PC-3 (cell line): ENCODE measurements around the gene SLC35A2. TPM values are rescaled to one million over a fixed set of nuclear protein-coding genes. Genes with fewer than 3 reads are reported as not detected.

Source experiments
- ATAC-seq: fragments of 200-7000 bp; cut with Tn5 transposase; 2 replicates; pipeline ENCODE4 v1.9.1; 2020; ENCODE audit warnings: mild to moderate bottlenecking, moderate library complexity
- BruUV-seq: library from RNA; stranded (reverse); fragments of 400-500 nt; replicated peaks from 2 replicates; lab custom pipeline; 2021; lab: Mats Ljungman, UMichigan
- CTCF ChIA-PET: fragments of 300-600 bp; sonication (Branson Sonifier 250); formaldehyde crosslinking; loops from one replicate; lab custom pipeline; 2022; ENCODE audit warnings: antibody characterized with exemption; lab: Charles Lee
- POLR2A ChIA-PET: fragments of 300-600 bp; sonication (Branson Sonifier 250); formaldehyde crosslinking; loops from one replicate; lab custom pipeline; 2022; ENCODE audit warnings: antibody characterized with exemption; ENCODE audit not compliant: unreplicated experiment; lab: Charles Lee
- DNase-seq: peaks from one replicate; pipeline ENCODE4 v3.0.0-alpha.2; 2015
- H2AFZ ChIP-seq: fragments of 300-600 bp; sonication (generic); 2 replicates; pipeline ENCODE4 v1.6.0; 2016; ENCODE audit warnings: antibody characterized with exemption, low read length
- H3F3A ChIP-seq: fragments of 300-600 bp; sonication (generic); one replicate; pipeline ENCODE4 v1.6.0; 2017; ENCODE audit warnings: antibody characterized with exemption, low read length, control low read depth, mild to moderate bottlenecking; ENCODE audit not compliant: unreplicated experiment
- H3K27ac ChIP-seq: fragments of 300-600 bp; sonication (generic); 2 replicates; pipeline ENCODE4 v1.5.1; 2016; ENCODE audit warnings: mild to moderate bottlenecking, low read length
- H3K27me3 ChIP-seq: fragments of 300-600 bp; sonication (generic); 2 replicates; pipeline ENCODE4 v1.6.1; 2016; ENCODE audit warnings: low read length, mixed read lengths
- H3K36me3 ChIP-seq: fragments of 300-600 bp; sonication (generic); 2 replicates; pipeline ENCODE4 v1.6.1; 2016; ENCODE audit warnings: low read depth, mixed run types, low read length, mixed read lengths
- H3K4me1 ChIP-seq: fragments of 300-600 bp; sonication (generic); 2 replicates; pipeline ENCODE4 v1.5.1; 2016; ENCODE audit warnings: low read length; ENCODE audit not compliant: insufficient read depth
- H3K4me2 ChIP-seq: fragments of 300-600 bp; sonication (generic); 2 replicates; pipeline ENCODE4 v1.6.0; 2016; ENCODE audit warnings: low read length
- H3K4me3 ChIP-seq: fragments of 300-600 bp; sonication (generic); 2 replicates; pipeline ENCODE4 v1.5.1; 2016; ENCODE audit warnings: mild to moderate bottlenecking, low read length, mixed read lengths
- H3K79me2 ChIP-seq: fragments of 300-600 bp; sonication (generic); 2 replicates; pipeline ENCODE4 v1.6.1; 2017; ENCODE audit warnings: low read length, mixed read lengths
- H3K9ac ChIP-seq: fragments of 300-600 bp; sonication (generic); 2 replicates; pipeline ENCODE4 v1.6.0; 2016; ENCODE audit warnings: mild to moderate bottlenecking, low read length
- H3K9me2 ChIP-seq: fragments of 300-600 bp; sonication (generic); replicated peaks from 2 replicates; pipeline ENCODE4 v1.6.1; 2016; ENCODE audit warnings: mixed run types, low read length, mixed read lengths
- H3K9me3 ChIP-seq: fragments of 300-600 bp; sonication (generic); 2 replicates; pipeline ENCODE4 v1.6.1; 2016; ENCODE audit warnings: low read length, mixed read lengths
- H4K20me1 ChIP-seq: fragments of 300-600 bp; sonication (generic); 2 replicates; pipeline ENCODE4 v1.6.1; 2016; ENCODE audit warnings: low read length, mixed read lengths
- CTCF ChIP-seq: fragments of 300-600 bp; sonication (generic); conservative IDR thresholded peaks from 2 replicates; pipeline ENCODE4 v1.5.1; 2017; ENCODE audit warnings: antibody characterized with exemption, low read depth, mild to moderate bottlenecking, low read length
- EZH2 ChIP-seq: fragments of 300-600 bp; sonication (generic); IDR thresholded peaks from one replicate; pipeline ENCODE4 v1.6.1; 2017; ENCODE audit warnings: antibody characterized with exemption, mild to moderate bottlenecking, low read length; ENCODE audit not compliant: unreplicated experiment
- EZH2phosphoT487 ChIP-seq: fragments of 300-600 bp; sonication (generic); IDR thresholded peaks from 2 replicates; pipeline ENCODE4 v1.6.1; 2018; ENCODE audit warnings: mild to moderate bottlenecking, antibody characterized with exemption, low read length, borderline replicate concordance
- intact Hi-C: fragments of 100-400 bp; cut with micrococcal nuclease; formaldehyde crosslinking; loops from 2 replicates; pipeline ENCODE4 v1.9.0; 2023
- total RNA-seq: library from RNA; depleted of rRNA; stranded (reverse); fragments of >200 nt; gene quantifications from 2 replicates; pipeline ENCODE4 v1.2.3, GENCODE V29; 2014

SLC35A2 gene
- total RNA-seq, 1 experiment from 2014 or later = 46.8 TPM

- BruUV-seq = no TSS peak
- H2AFZ ChIP-seq = no peak overlapping the region
- intact Hi-C loops = no loop called here
- H3K9ac ChIP-seq = no peak overlapping the region
- no peak for TF ChIP-seq EZH2phosphoT487
- TF ChIP-seq EZH2 = no peak
- no peak for TF ChIP-seq CTCF
- POLR2A ChIA-PET = no interaction called here
- no peaks in the 10 kb centered on the region for H3F3A ChIP-seq
- H4K20me1 ChIP-seq = no peaks in the 10 kb centered on the region
- H3K36me3 ChIP-seq = peaks cover 12% of the 10 kb centered on the region; the same call in 1 of the 2 replicates
- H3K27ac ChIP-seq = no peak overlapping the region
- no peaks in the 10 kb centered on the region for H3K9me2 ChIP-seq
- H3K4me1 ChIP-seq = peaks cover 9% of the 10 kb centered on the region
- no peaks in the 10 kb centered on the region for H3K9me3 ChIP-seq
- H3K4me2 ChIP-seq = no peak overlapping the region
- CTCF ChIA-PET = no interaction called here
- no peak overlapping the region for H3K4me3 ChIP-seq
- ATAC-seq (no peak), DNase-seq (no peak)
- H3K27me3 ChIP-seq = no peaks in the 10 kb centered on the region
- no peaks in the 10 kb centered on the region for H3K79me2 ChIP-seq
Observed at GRCh38 chrX:48924270-48924669, 12.8 kb upstream of the SLC35A2 start.

GRCh38 chrX:48923771-48924170 lies 12.3 kb upstream of the SLC35A2 start:
- Histone ChIP-seq H3K36me3 (peaks cover 12% of the 10 kb centered on the region; the same call in 1 of the 2 replicates), H3K4me2 (no peak overlapping the region), H3K9ac (no peak overlapping the region), H3K4me3 (no peak overlapping the region), H2AFZ (no peak overlapping the region), H3K79me2 (peaks cover under 1% of the 10 kb centered on the region; the same call in 1 of the 2 replicates), H3K9me3 (no peaks in the 10 kb centered on the region), H3F3A (no peaks in the 10 kb centered on the region), H3K4me1 (peaks cover 10% of the 10 kb centered on the region), H3K27ac (no peak overlapping the region), H4K20me1 (no peaks in the 10 kb centered on the region), H3K9me2 (no peaks in the 10 kb centered on the region), H3K27me3 (no peaks in the 10 kb centered on the region)
- intact Hi-C loops = no loop called here
- no peak for ATAC-seq
- ChIA-PET CTCF (no interaction called here), POLR2A (no interaction called here)
- BruUV-seq = no TSS peak
- TF ChIP-seq EZH2 = no peak
- TF ChIP-seq EZH2phosphoT487 = no peak
- no peak for TF ChIP-seq CTCF
- DNase-seq = no peak

- Histone ChIP-seq H3F3A (no peaks in the 10 kb centered on the region), H3K9me3 (no peaks in the 10 kb centered on the region), H3K4me2 (no peak overlapping the region), H3K4me1 (peaks cover 13% of the 10 kb centered on the region), H3K36me3 (peaks cover 9% of the 10 kb centered on the region; the same call in 1 of the 2 replicates), H3K27me3 (no peaks in the 10 kb centered on the region), H3K27ac (no peak overlapping the region), H3K9ac (no peak overlapping the region), H3K79me2 (peaks cover 21% of the 10 kb centered on the region), H4K20me1 (no peaks in the 10 kb centered on the region), H3K4me3 (no peak overlapping the region), H2AFZ (no peak overlapping the region), H3K9me2 (no peaks in the 10 kb centered on the region)
- POLR2A ChIA-PET = no interaction called here
- intact Hi-C loops = no loop called here
- CTCF ChIA-PET = no interaction called here
- DNase-seq = no peak
- TF ChIP-seq EZH2 (no peak), EZH2phosphoT487 (no peak), CTCF (no peak)
- no TSS peak for BruUV-seq
- no peak for ATAC-seq
Observed at GRCh38 chrX:48920718-48921104, 9.3 kb upstream of the SLC35A2 start.
